GM12878 (cell line): Measurements from ENCODE around the gene MIER1. TPM values are rescaled to one million over a fixed set of nuclear protein-coding genes. Genes with fewer than 3 reads are reported as not detected.

ENCODE experiments used
- ATAC-seq: fragments of 200-7000 bp; cut with Tn5 transposase; 3 replicates; pipeline ENCODE4 v1.9.1; 2020; ENCODE audit warnings: mild to moderate bottlenecking, moderate library complexity
- BruUV-seq: library from RNA; stranded (reverse); fragments of 400-500 nt; replicated peaks from 2 replicates; lab custom pipeline; 2021; lab: Mats Ljungman, UMichigan
- CTCF ChIA-PET: fragments of 300-600 bp; sonication (Branson Sonifier 250); formaldehyde crosslinking; extraction: SDS; loops from one replicate; lab custom pipeline; 2021; ENCODE audit warnings: inconsistent platforms; lab: Yijun Ruan, JAX
- POLR2A ChIA-PET: fragments of 350-600 bp; formaldehyde crosslinking; extraction: SDS; loops from one replicate; lab custom pipeline; 2021; ENCODE audit warnings: inconsistent platforms; lab: Charles Lee
- RAD21 ChIA-PET: fragments of 300-600 bp; sonication (Branson Sonifier 250); formaldehyde crosslinking; loops from one replicate; lab custom pipeline; 2023; ENCODE audit warnings: antibody characterized with exemption; ENCODE audit not compliant: unreplicated experiment; lab: Charles Lee
- SMC1A ChIA-PET: fragments of 300-600 bp; sonication (Branson Sonifier 250); formaldehyde crosslinking; loops from one replicate; lab custom pipeline; 2023; ENCODE audit not compliant: unreplicated experiment, uncharacterized antibody; lab: Charles Lee
- DNase-seq: peaks from one replicate; pipeline ENCODE4 v3.0.0-alpha.2; 2011; ENCODE audit warnings: low read depth, low spot score
- FAIRE-seq: peaks from 3 replicates; lab custom pipeline; 2011; peaks lifted over from hg19 to GRCh38; lab: Jason Lieb, UNC
- H2AFZ ChIP-seq: 2 replicates; pipeline ENCODE4 v1.6.0; 2011; ENCODE audit warnings: low read depth, low read length, control low read depth; ENCODE audit not compliant: control insufficient read depth
- H3K27ac ChIP-seq: 2 replicates; pipeline ENCODE4 v1.5.1; 2011; ENCODE audit warnings: control low read depth; ENCODE audit not compliant: control insufficient read depth, insufficient read depth
- H3K27me3 ChIP-seq, 2 experiments: replicated peaks in 1 of 2; 2 replicates each; pipeline versions ENCODE4 v1.6.0 to v1.6.1; 2011; ENCODE audit warnings: low read length in 1 of 2; ENCODE audit not compliant: control insufficient read depth in 2 of 2, insufficient read depth in 2 of 2
- H3K36me3 ChIP-seq, 2 experiments: 2 replicates each; pipeline ENCODE4 v1.5.1; 2011; ENCODE audit warnings: low read length in 1 of 2; ENCODE audit not compliant: control insufficient read depth in 2 of 2, insufficient read depth in 2 of 2
- H3K4me1 ChIP-seq: 2 replicates; pipeline ENCODE4 v1.6.1; 2011; ENCODE audit warnings: mild to moderate bottlenecking, low read length, moderate library complexity, mixed read lengths; ENCODE audit not compliant: control insufficient read depth, insufficient read depth
- H3K4me2 ChIP-seq: 2 replicates; pipeline ENCODE4 v1.6.0; 2011; ENCODE audit warnings: control low read depth; ENCODE audit not compliant: control insufficient read depth, insufficient read depth
- H3K4me3 ChIP-seq: fragments of 200-600 bp; sonication (generic); 2 replicates; pipeline ENCODE4 v1.5.1; 2016
- H3K79me2 ChIP-seq: 2 replicates; pipeline ENCODE4 v1.6.0; 2011; ENCODE audit warnings: low read length; ENCODE audit not compliant: control insufficient read depth, insufficient read depth
- H3K9ac ChIP-seq: 2 replicates; pipeline ENCODE4 v1.8.0; 2011; ENCODE audit warnings: low read length, control low read depth, mixed read lengths; ENCODE audit not compliant: control insufficient read depth, insufficient read depth
- H3K9me3 ChIP-seq: replicated peaks from 3 replicates; pipeline ENCODE4 v1.5.1; 2011; ENCODE audit warnings: mild to moderate bottlenecking, low read length; ENCODE audit not compliant: control insufficient read depth, insufficient read depth
- H4K20me1 ChIP-seq: 2 replicates; pipeline ENCODE4 v1.6.0; 2011; ENCODE audit not compliant: control insufficient read depth, insufficient read depth
- CHD4 ChIP-seq: fragments of 200-600 bp; sonication (generic); IDR thresholded peaks from 2 replicates; pipeline ENCODE4 v1.6.1; 2016; ENCODE audit warnings: mild to moderate bottlenecking
- EP300 ChIP-seq, 2 experiments: fragments of 150-350 bp in 1 of 2; IDR thresholded peaks; 2 replicates each; pipeline ENCODE4 v1.6.1; 2011 to 2012; ENCODE audit warnings: low read depth in 2 of 2, low read length in 2 of 2, borderline replicate concordance in 1 of 2, improper control_type of control experiment in 1 of 2, inconsistent platforms in 1 of 2; ENCODE audit not compliant: control insufficient read depth in 1 of 2
- ESRRA ChIP-seq: IDR thresholded peaks from 2 replicates; pipeline ENCODE4 v1.6.1; 2012; ENCODE audit warnings: mild to moderate bottlenecking, low read length, improper control_type of control experiment
- FOXK2 ChIP-seq: fragments of 450-650 bp; IDR thresholded peaks from 2 replicates; pipeline ENCODE4 v1.6.1; 2017; ENCODE audit warnings: mild to moderate bottlenecking, moderate library complexity
- HDGF ChIP-seq: fragments of 450-650 bp; IDR thresholded peaks from 2 replicates; pipeline ENCODE4 v1.6.1; 2016; ENCODE audit warnings: antibody characterized with exemption
- POU2F2 ChIP-seq: IDR thresholded peaks from 3 replicates; pipeline ENCODE4 v1.6.1; 2011; ENCODE audit warnings: low read depth, mild to moderate bottlenecking, low read length, borderline replicate concordance
- RAD51 ChIP-seq: fragments of 450-650 bp; IDR thresholded peaks from 2 replicates; pipeline ENCODE4 v1.6.1; 2016; ENCODE audit warnings: moderate library complexity, mild to moderate bottlenecking, inconsistent platforms
- WGBS: methylation state at CpG from one replicate; pipeline ENCODE4 v1.1.6; 2016; ENCODE audit warnings: low lambda C conversion rate; ENCODE audit not compliant: insufficient replicate concordance, insufficient coverage; ENCODE audit errors: missing lambda C conversion rate; 5-methylcytosine and 5-hydroxymethylcytosine counted together
- in situ Hi-C: fragments of 300-500 bp; cut with MboI; formaldehyde crosslinking; loops from 9 replicates; pipeline ENCODE4 v1.14.3; 2018; ENCODE audit warnings: mixed read lengths
- intact Hi-C: fragments of 100-400 bp; cut with micrococcal nuclease; formaldehyde crosslinking; loops from one replicate; pipeline ENCODE4 v1.14.2; 2022; ENCODE audit not compliant: unreplicated experiment
- polyA plus RNA-seq, 11 experiments: library from polyadenylated mRNA; depleted of rRNA in 4 of 11; unstranded in 6 of 11; stranded (reverse) in 5 of 11; fragments of >200 nt; fragmentation: Nextera tagmentation in 4 of 11; fragmentation: Illumina TruSeq in 1 of 11; extraction: Ambion mirVana in 4 of 11; extraction: Trizol in 1 of 11; gene quantifications; 1 replicate in 1 of 11; 2 replicates in 10 of 11; pipeline versions ENCODE4 v1.2.1 to v1.2.3, GENCODE V29; 2011 to 2016; ENCODE audit warnings: inconsistent platforms in 2 of 11, missing spikeins in 2 of 11, low read depth in 1 of 11
- total RNA-seq, 4 experiments: library from RNA; depleted of rRNA in 3 of 4; stranded (reverse); fragments of >200 nt in 3 of 4; fragmentation: Illumina TruSeq in 1 of 4; extraction: Trizol in 1 of 4; gene quantifications; 2 replicates each; pipeline versions ENCODE4 v1.2.1 to v1.2.3, GENCODE V29; 2013 to 2021
- TF ChIP-seq, protein P1 (sequence below): IDR thresholded peaks from 2 replicates; pipeline ENCODE4 v1.6.1; 2012; ENCODE audit warnings: low read depth, low read length, improper control_type of control experiment
- TF ChIP-seq, protein P2 (sequence below): IDR thresholded peaks from 2 replicates; pipeline ENCODE4 v1.6.1; 2011; ENCODE audit warnings: mild to moderate bottlenecking, low read depth, low read length, moderate library complexity; ENCODE audit not compliant: insufficient replicate concordance

Gene MIER1
- total and polyA plus RNA-seq, 10 of the 15 experiments (the other 5 are each of a cell fraction or from before 2014, with no cell fraction given) = 13.6 to 39.8 (median 25.7) TPM

DNA sequence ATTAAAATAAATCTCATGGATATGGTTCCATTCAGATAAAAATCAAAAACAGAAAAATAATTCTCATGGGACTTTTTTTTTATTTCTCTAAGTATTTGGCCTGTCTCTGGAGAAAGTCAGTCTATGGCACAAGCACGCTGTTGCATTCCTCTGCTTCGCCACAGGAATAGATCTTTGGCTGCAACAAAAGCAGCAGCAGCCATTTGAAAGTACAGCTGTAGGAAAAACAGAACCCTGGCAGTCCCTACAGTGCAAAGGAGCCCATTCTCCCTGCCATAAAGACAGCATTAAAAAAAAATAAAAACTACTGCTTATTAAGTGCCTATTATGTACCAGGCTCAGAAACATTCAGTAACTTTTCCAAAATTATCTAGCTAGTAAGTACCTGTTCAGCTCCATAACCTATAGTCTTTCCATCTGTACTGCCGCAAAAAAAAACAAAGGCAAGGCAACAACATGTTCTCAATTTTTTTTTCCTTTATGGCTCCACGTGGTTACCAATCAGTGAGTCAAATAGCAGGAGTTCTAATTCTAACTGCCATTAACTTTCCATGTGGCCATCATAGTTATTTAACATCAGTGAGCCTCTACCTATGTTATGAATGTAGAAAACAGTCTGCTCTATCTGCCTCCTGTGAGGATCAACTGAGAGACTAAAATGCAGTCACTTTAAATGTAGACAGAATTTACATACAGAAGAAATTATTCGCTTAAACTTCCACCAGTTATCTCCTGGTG is 106.5 kb downstream of the MIER1 start:
- Histone ChIP-seq H3K4me2 (no peak overlapping the region), H3K4me1 (no peaks in the 10 kb centered on the region), H3K27ac (no peak overlapping the region), H3K9me3 (no peaks in the 10 kb centered on the region; the same call in 2 of the 3 replicates), H3K79me2 (no peaks in the 10 kb centered on the region), H3K36me3 (no peaks in the 10 kb centered on the region), H4K20me1 (no peaks in the 10 kb centered on the region), H3K4me3 (no peak overlapping the region), H3K27me3 (no peaks in the 10 kb centered on the region), H3K9ac (no peak overlapping the region), H2AFZ (no peak overlapping the region)
- no TSS peak for BruUV-seq
- no peak for FAIRE-seq
- SMC1A ChIA-PET = no interaction called here
- WGBS = 97% methylated on average over 5 of the region's 5 CpGs
- intact Hi-C loops = no loop called here
- RAD21 ChIA-PET = no interaction called here
- POLR2A ChIA-PET = no interaction called here
- TF ChIP-seq POU2F2 = no peak
- no peak for TF ChIP-seq EP300 (IDR thresholded peaks at IDR 0.05; ENCODE audit: borderline replicate concordance in 1 of 2, control insufficient read depth in 1 of 2, low read depth in 2 of 2, low read length in 2 of 2)
- no peak for TF ChIP-seq RAD51
- TF ChIP-seq, protein P1, sequence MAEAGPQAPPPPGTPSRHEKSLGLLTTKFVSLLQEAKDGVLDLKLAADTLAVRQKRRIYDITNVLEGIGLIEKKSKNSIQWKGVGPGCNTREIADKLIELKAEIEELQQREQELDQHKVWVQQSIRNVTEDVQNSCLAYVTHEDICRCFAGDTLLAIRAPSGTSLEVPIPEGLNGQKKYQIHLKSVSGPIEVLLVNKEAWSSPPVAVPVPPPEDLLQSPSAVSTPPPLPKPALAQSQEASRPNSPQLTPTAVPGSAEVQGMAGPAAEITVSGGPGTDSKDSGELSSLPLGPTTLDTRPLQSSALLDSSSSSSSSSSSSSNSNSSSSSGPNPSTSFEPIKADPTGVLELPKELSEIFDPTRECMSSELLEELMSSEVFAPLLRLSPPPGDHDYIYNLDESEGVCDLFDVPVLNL = no peak
- TF ChIP-seq, protein P2, sequence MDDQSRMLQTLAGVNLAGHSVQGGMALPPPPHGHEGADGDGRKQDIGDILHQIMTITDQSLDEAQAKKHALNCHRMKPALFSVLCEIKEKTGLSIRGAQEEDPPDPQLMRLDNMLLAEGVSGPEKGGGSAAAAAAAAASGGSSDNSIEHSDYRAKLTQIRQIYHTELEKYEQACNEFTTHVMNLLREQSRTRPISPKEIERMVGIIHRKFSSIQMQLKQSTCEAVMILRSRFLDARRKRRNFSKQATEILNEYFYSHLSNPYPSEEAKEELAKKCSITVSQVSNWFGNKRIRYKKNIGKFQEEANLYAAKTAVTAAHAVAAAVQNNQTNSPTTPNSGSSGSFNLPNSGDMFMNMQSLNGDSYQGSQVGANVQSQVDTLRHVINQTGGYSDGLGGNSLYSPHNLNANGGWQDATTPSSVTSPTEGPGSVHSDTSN = no peak
- no peak for TF ChIP-seq HDGF
- no peak for TF ChIP-seq CHD4
- no peak for TF ChIP-seq FOXK2
- TF ChIP-seq ESRRA = no peak
- in situ Hi-C loops = no loop called here
- no peak for ATAC-seq
- CTCF ChIA-PET = no interaction called here
- no peak for DNase-seq
